ENCODE measurements around the gene NEK1. TPM values are rescaled to one million over a fixed set of nuclear protein-coding genes. Genes with fewer than 3 reads are reported as not detected.

The NEK1 gene
- total RNA-seq, 1 experiment from 2014 or later = 10.3 TPM

DNA sequence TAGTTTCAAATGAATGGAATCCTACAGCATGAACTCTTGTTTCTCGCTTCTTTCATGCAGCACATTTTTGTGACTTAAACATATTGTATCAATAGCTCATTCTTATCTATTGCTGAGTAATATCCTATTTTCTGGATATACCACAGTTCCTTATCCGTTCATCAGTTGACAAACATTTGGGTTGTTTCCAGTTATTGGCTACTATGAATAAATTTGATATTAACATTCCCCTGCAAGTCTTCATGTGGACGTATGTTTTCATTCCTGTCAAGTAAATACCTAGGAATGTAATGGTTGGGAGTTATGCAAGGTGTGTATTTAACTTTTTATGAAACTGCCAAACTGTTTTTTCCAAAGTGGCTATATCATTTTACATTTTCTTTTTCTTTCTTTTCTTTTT is 227.6 kb downstream of the NEK1 start:
- TF ChIP-seq ZNF423 (CRISPR knock-in tag; IDR thresholded peaks at IDR 0.05) (no peak), GRHL2 (CRISPR knock-in tag; IDR thresholded peaks at IDR 0.05; ENCODE audit: insufficient replicate concordance, severe bottlenecking) (no peak), AFF4 (CRISPR knock-in tag; IDR thresholded peaks at IDR 0.05; ENCODE audit: borderline replicate concordance) (no peak), FOXP1 (CRISPR knock-in tag; IDR thresholded peaks at IDR 0.05; ENCODE audit: borderline replicate concordance) (no peak), SMAD3 (CRISPR knock-in tag; IDR thresholded peaks at IDR 0.05; ENCODE audit: borderline replicate concordance) (no peak), ZNF232 (CRISPR knock-in tag; IDR thresholded peaks at IDR 0.05) (no peak), CREM (CRISPR knock-in tag; IDR thresholded peaks at IDR 0.05) (no peak), ZNF219 (CRISPR knock-in tag; IDR thresholded peaks at IDR 0.05; ENCODE audit: borderline replicate concordance) (no peak), JUN (CRISPR knock-in tag; IDR thresholded peaks at IDR 0.05) (no peak), SMAD4 (CRISPR knock-in tag; IDR thresholded peaks at IDR 0.05) (no peak), CBFB (CRISPR knock-in tag; IDR thresholded peaks at IDR 0.05; ENCODE audit: low read depth) (no peak), STAT6 (CRISPR knock-in tag; conservative IDR thresholded peaks at IDR 0.05; ENCODE audit: low read depth) (no peak), GABPB1 (CRISPR knock-in tag; IDR thresholded peaks at IDR 0.05) (no peak), USF1 (CRISPR knock-in tag; IDR thresholded peaks at IDR 0.05) (no peak), HMGA2 (CRISPR knock-in tag; IDR thresholded peaks at IDR 0.05) (no peak), ATF1 (CRISPR knock-in tag; IDR thresholded peaks at IDR 0.05) (no peak)
- TF ChIP-seq, protein P1, sequence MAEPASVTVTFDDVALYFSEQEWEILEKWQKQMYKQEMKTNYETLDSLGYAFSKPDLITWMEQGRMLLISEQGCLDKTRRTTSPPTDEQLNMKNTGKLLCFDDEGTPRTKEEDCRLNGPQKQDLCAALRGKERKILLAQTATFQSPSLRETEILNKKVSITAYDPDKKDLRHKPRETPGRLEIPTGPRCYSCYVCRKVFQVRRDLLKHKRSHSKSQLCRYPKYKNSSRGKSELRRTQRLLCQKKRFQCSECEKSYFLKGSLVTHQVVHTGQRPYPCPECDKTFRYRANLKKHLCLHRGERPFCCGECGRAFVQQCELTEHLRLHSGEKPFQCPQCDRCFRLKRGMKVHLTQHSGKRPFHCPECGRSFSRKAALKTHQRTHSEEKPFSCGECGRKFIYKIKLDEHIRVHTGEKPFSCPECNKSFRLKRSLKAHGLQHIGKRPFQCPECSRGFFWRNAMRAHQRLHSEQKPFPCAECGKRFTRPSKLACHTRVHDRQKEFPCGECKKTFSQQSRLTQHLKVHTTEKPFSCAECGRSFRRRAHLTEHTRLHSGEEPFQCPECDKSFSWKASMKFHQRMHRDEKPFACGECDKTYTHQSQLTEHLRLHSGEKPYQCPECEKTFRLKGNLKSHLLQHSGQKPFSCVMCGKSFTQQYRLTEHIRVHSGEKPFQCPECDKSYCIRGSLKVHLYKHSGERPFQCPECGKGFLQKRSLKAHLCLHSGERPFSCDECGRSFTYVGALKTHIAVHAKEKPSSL (CRISPR knock-in tag; conservative IDR thresholded peaks at IDR 0.05) = no peak
- TF ChIP-seq, protein P2, sequence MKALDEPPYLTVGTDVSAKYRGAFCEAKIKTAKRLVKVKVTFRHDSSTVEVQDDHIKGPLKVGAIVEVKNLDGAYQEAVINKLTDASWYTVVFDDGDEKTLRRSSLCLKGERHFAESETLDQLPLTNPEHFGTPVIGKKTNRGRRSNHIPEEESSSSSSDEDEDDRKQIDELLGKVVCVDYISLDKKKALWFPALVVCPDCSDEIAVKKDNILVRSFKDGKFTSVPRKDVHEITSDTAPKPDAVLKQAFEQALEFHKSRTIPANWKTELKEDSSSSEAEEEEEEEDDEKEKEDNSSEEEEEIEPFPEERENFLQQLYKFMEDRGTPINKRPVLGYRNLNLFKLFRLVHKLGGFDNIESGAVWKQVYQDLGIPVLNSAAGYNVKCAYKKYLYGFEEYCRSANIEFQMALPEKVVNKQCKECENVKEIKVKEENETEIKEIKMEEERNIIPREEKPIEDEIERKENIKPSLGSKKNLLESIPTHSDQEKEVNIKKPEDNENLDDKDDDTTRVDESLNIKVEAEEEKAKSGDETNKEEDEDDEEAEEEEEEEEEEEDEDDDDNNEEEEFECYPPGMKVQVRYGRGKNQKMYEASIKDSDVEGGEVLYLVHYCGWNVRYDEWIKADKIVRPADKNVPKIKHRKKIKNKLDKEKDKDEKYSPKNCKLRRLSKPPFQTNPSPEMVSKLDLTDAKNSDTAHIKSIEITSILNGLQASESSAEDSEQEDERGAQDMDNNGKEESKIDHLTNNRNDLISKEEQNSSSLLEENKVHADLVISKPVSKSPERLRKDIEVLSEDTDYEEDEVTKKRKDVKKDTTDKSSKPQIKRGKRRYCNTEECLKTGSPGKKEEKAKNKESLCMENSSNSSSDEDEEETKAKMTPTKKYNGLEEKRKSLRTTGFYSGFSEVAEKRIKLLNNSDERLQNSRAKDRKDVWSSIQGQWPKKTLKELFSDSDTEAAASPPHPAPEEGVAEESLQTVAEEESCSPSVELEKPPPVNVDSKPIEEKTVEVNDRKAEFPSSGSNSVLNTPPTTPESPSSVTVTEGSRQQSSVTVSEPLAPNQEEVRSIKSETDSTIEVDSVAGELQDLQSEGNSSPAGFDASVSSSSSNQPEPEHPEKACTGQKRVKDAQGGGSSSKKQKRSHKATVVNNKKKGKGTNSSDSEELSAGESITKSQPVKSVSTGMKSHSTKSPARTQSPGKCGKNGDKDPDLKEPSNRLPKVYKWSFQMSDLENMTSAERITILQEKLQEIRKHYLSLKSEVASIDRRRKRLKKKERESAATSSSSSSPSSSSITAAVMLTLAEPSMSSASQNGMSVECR (CRISPR knock-in tag; IDR thresholded peaks at IDR 0.05; ENCODE audit: borderline replicate concordance) = no peak
- TF ChIP-seq, protein P3, sequence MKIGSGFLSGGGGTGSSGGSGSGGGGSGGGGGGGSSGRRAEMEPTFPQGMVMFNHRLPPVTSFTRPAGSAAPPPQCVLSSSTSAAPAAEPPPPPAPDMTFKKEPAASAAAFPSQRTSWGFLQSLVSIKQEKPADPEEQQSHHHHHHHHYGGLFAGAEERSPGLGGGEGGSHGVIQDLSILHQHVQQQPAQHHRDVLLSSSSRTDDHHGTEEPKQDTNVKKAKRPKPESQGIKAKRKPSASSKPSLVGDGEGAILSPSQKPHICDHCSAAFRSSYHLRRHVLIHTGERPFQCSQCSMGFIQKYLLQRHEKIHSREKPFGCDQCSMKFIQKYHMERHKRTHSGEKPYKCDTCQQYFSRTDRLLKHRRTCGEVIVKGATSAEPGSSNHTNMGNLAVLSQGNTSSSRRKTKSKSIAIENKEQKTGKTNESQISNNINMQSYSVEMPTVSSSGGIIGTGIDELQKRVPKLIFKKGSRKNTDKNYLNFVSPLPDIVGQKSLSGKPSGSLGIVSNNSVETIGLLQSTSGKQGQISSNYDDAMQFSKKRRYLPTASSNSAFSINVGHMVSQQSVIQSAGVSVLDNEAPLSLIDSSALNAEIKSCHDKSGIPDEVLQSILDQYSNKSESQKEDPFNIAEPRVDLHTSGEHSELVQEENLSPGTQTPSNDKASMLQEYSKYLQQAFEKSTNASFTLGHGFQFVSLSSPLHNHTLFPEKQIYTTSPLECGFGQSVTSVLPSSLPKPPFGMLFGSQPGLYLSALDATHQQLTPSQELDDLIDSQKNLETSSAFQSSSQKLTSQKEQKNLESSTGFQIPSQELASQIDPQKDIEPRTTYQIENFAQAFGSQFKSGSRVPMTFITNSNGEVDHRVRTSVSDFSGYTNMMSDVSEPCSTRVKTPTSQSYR (CRISPR knock-in tag; IDR thresholded peaks at IDR 0.05) = no peak
- TF ChIP-seq, protein P4, sequence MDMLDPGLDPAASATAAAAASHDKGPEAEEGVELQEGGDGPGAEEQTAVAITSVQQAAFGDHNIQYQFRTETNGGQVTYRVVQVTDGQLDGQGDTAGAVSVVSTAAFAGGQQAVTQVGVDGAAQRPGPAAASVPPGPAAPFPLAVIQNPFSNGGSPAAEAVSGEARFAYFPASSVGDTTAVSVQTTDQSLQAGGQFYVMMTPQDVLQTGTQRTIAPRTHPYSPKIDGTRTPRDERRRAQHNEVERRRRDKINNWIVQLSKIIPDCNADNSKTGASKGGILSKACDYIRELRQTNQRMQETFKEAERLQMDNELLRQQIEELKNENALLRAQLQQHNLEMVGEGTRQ (CRISPR knock-in tag; IDR thresholded peaks at IDR 0.05) = no peak
- H3K4me3 Mint-ChIP-seq = no peak overlapping the region
- POLR2A ChIA-PET = no interaction called here
- H3K9me3 Mint-ChIP-seq = peaks cover 26% of the 10 kb centered on the region
- H3K27me3 Mint-ChIP-seq (ENCODE audit: low read depth) = no peaks in the 10 kb centered on the region
- ATAC-seq = no peak
- H3K27ac Mint-ChIP-seq = no peak overlapping the region
- no peak for DNase-seq (ENCODE audit: low spot score)
- H3K4me1 Mint-ChIP-seq = no peaks in the 10 kb centered on the region
- CTCF ChIA-PET = no interaction called here
- peaks cover 4% of the 10 kb centered on the region; the same call in 1 of the 2 replicates for H3K36me3 Mint-ChIP-seq
